ENCODE results near the gene SLX4IP.

SLX4IP gene

DNA sequence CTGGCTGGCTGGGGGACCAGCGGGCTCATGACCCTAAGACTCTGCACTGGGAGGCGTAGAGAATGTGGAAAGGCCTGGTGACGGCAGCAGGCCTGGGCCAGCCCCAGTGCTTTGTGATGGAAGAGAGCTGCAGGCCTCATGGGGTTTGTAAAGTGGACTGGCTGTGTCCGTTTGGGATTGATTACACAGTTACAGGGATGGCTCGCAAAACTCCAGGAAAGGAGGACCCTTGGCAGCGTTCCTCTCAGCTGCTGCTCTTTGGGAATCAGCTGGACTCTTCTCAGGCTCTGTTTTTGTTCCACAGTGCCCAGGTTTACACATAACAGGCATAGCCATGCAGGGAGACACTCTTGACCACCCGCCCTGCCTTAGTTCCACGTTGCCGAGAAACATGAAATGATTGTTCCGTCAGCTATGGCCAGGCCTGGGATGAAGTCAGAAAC lies 89.0 kb downstream of the SLX4IP start:
- DNase-seq: peak; percentile 94

DNA sequence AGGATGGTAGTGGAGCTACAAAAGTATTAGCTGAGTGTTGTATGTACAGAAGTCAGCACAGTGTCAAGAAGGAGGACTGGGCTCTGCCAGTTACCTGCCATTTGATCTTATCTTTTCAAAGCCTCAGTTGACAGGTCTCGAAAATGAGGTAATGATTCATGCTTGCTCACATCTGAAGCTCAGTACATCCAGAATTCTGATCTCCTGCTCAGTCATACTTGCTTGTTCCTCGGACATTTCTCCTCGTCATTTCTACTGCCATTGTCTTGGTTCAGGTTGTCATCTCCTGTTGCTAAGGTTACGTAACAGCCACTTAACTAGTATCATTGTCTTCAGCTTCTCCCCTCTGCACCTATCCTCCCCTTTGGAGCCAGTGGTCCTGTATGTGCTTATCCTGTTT lies 89.5 kb downstream of the SLX4IP start:
- peak; percentile 74 for DNase-seq

DNA sequence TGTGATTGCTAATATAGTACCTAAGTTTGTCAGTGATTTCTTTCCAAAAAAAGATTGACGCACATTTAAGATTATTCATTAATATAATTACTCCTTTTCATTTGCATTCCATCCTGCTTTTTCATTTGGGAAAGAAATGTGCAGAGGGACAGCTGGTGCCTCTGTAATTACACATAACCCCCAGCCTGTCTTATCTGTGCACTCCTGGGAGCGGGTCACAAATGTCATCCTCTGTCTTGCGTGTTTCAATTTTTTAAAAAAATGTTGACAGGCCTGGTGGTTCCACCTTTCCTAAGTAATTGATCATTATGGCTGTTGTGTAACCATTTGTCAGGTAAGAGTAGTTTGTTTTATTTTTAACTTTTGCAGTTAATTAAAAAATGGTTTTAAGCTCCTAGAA lies 92.7 kb downstream of the SLX4IP start:
- DNase-seq: peak; percentile 74

DNA sequence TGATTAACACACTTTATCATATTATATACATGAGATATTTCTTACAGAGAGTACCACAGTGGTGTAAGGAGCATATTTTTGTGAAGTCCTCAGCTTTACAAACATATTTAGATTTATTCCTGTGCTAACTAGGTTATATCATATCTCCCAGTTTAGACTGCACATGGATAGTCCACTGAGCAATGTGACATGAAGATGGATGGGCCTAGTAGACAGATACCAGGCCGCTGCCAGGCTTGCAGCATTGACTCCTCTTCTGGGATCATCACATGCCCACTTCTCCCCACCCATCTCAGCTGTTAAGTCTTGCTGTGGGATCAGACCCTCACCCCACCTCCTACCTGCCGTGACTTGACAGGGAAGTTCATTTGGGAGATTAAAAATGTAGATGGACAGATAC lies 95.8 kb downstream of the SLX4IP start:
- DNase-seq: no peak

DNA sequence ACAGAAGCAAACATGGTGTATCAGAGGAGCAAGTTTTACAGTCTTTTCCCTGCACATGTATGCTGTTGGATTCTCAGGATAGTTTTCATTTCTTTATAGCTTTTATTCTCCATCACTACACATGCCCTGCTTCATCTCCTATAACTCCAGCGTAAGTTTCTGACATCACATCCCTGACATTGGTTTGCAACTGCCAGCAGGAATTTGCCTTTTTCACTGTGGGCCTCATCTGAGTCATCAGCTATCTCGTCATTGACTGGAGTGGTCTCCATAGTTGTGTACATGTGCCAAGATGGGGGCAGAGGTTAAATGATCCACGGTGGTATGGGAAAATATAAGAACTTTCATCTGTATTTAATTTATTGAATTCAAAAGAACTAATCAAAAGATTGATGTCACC lies 96.7 kb downstream of the SLX4IP start:
- DNase-seq: no peak

DNA sequence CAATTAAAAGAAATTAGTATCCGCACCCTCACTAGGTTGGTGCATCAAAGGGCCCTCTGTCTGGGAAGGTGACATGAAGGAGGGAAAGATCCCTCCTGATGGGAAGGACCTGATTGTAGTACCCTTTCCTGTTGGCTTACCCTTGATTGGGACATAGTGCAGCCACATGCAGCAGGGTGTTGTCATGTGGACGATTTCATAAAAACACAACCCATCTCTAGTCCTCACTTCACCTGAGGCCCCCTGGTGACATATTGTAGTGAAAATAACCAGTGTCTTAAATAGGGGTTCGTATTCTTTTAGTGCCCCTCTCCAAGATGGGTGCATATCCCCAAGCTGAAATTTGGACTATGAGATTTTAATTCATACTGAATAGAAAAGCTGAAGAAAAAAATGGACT lies 97.3 kb downstream of the SLX4IP start:
- DNase-seq: no peak

DNA sequence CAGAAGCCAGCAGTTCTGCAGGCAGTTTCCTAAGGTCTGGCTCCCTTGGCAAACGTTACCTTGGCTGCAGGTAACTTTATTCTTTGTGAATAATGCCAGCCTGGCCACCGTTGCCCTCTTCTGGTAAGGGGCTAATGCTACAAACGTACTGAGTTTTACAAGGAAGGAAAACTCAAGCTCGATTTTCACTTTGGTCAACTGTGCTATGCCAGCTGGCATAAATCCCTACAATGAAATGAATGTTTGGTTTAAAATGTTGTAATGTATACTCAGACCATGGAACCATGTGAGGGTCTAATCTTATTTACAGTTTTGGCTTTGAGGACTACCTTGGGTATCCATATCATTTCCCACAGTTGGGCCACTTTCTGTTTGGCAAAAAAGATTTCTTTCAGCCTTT lies 101.4 kb downstream of the SLX4IP start:
- DNase-seq: peak; percentile 72

DNA sequence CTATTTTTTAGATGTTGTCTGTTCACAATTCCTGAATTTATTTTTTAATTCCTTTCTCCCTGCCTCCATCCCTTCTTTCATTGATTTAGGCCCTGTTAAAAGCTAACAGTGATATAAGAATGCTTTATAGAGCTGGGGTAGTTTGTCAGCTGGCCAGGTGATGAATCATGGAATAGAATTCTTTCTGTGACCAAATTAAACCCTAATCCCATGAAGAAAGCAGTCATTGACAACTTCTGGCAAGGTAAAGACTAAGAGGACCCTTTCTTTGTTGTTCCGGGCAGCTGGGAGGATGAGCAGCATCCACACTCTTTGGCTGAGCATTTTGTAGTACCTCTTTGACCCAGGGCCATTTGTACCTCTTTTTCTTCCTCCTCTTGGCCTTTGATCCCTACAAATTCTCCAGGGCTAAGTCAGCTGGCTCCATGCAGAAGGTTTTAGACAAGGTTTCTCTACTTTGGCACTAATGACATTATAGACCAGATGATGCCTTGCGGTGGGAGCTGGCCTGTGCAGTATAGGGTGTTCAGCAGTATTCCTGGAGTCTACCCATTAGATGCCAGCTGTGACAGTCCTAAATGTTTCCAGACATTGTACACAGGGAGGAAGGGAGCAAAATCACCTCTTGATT lies 102.9 kb downstream of the SLX4IP start:
- no peak for DNase-seq

DNA sequence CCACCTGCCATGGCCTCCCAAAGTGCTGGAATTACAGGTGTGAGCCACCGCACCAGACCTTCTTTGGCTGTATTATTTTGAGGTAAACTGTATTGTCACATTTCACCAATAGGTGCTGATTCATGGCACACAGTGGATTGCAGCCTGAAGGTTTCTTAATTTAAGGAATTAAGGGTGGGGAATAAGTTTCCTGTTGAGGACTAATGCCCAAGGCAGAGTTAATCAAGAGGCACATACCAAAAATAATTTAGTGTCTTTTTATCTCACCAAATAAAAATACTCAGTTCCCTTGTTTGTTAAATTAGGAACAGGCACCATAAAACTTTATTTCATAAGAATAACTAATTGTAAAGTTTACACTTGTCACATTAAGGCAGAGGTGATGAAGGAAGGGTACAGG lies 103.7 kb downstream of the SLX4IP start:
- DNase-seq: no peak

DNA sequence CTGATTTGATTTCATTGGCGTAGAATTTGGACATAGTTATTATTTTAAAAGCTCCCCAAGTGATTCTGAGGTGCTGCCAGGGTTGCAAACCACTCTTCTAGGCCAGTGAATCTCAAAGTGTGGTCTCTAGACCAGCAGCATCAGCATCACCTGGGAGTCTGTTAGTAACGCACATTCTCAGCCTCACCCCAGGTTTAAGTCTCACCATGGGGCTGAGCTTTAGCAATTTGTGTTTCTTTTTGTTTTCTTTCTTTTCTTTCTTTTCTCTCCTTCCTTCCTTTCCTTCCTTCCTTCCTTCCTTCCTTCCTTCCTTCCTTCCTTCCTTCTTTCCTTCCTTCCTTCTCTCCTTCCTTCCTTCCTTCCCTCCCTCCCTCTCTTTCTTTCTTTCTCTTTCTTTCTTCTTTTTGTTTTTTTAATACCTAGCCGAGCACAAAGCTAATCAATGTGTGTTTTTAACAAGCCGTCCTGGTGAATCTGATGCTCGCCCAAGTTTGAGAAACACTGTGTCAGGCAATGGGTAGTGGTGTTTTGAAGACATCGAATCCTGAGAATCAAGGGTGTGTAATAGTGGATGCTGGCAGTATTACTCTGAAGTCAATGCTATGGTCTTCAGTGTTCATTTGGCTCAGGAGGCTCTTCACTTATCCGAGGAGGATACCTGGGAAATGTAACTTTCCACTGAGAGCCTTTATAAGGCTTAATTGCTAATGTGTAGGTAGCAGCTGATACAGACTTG lies 104.9 kb downstream of the SLX4IP start:
- DNase-seq: no peak

DNA sequence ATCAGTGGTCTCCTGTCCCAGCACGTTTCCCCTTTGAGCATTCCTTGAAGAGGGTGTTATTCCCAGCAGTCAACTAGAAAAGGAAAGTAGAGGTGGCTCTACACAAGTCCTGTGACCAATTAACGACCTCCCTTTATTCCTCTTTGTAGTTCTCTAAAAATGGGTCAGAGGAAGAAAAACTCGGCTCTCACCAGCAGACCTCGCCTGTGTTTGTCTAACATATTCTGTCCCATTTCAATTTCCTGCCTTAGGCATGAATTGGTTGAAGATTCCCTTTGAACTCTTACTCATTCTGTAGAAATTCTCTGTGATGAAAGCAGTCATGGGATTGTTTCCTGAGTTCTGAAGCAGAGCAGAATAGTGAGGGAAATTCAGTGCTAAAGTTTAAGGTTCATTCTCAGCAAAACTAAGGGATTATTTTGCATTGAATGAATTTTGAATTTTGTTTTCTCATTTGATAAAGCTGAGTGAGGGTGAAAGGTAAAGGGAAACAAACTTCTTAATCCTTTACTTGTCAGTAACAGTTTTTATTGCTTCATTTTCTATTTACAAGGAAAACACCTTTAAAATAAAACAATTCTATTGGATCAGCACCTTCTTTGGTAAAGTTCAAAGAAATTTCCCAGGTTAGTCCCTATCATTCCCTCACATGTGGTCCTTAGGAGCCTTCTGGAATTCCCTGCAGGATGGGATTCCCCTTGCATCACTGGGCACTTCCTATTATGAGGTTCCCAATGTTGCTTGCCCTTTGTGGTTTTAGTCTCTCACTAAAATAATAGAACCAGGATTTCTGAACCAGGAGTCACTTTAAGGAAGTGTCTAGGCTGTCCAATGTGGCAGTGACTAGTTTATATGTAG lies 105.8 kb downstream of the SLX4IP start:
- no peak for DNase-seq

DNA sequence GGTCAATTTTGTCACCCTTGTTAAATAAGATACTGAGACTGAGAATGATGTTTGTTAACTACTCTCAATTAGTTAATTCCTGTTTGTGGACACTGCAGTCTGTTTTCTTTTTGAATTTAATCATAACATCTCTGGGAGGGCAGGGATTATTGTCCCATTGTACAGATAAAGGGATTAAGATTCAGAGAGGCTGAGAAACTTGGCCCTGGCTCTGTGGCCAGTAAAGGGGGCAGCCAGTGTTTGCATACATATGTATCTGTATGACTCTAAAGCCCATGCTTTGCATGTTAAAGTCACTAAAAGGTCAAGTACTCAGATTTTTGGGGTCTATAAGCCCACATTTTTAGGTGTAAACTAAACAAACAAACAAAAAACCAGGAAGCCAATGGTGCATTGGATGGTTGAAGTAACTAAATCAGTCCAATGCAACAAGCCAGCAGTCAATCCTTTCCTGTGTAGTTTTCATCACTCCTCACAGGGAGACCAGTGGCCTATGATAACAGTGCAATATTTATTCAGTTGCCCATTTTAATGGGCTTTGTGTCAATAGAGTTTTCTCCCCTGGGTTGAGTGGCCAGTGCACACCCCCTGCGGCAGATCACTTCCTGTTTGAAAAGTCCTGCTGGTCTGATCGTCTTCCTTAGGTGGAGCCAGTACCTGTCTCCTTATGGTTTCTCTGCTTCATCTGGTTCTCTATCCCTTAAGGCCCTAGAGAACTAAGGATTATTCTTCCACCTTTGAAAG lies 106.7 kb downstream of the SLX4IP start:
- peak; percentile 97 for DNase-seq

DNA sequence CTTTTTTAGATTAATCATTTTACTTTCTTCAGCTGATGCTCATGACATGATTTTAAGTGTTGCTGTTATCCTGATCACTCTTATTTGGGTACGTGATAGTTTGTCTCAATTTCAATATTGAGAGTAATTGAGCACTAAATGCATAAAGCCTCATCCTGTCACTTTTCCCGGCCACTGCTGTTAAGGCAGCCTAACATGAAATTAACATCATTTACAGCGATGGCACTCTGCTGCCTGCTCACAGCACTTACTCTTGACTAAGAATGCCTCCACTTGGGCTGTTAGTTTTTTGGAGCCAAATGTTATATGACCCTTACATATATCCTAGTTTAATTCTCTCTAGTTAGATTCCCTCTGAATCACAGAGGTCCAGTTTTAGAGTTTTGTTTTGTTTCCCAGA lies 107.3 kb downstream of the SLX4IP start:
- DNase-seq: peak; percentile 41

DNA sequence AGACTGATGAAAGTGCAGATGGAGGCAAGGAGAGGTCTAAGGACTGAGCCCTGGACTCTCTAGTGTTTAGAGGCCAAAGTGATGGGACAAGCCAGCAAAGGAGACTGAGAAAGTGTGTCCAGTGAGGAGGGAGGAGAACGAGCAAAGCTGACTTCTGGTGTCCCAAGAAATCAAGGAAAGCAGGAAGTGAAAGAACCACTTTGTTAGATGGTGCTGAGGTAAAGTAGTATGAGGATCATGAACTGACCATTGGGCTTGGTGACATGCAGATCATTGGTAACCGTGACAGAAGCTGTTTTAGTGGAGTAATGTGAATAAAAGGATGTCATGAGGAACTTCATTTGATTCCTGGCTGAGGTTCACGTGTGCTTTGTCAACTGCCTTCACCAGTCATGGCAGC lies 108.4 kb downstream of the SLX4IP start:
- DNase-seq: no peak

DNA sequence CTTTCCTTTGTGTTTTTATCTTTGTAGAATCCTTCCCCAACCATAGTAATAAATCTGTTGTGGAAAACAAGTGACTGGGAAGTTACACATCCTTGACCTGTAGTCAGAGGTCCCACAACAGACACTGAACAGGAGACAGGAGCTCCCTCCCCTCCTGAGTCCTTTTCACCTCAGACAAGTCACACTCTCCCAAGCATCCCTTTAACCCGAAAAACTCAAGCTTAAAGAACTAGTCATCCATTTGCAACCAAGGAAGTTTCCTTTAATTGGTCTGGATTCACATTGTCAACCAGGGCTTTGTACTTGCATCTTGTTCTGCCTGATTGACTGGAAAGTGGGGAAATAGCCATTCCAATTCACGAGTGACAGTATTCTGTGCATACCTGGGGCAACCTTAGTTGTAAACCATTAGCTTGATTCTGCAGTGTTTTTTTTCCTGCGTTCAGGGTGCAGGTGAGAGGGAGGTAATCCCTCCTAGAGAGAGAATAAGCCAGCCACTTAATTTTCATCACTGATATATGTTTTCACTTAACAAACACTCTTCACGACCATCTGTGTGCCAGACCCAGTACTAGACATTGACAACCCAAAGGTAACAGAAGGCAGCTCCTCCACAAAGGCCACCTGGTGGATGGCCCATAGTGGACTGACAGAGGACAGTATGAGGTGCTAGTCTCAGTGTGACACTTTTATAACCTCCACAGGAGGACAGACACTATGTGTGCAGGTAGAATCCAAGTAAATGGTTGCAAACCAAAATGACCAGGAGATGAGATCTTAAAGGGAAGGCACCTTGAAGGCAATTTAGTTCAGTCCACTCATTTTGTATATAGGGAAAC lies 112.4 kb downstream of the SLX4IP start:
- no peak for DNase-seq

DNA sequence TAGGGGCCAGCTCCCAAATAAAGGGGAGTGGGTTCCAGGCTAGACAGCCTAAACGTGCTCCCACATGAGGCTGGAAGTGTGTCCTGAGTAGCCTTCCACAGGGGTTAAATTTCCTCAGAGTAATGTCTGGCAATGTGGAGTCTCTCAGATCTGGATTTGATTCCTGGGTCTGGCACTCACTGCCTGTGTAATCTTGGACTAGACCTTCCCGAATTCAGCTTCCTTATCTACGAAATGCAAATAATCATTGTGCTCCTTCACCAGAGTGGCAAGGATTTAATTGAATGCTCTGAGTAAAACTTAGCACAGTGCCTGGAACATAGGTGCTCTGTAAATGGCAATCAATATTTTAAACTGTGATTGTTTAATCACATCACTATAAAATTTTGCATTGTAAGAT lies 114.4 kb downstream of the SLX4IP start:
- DNase-seq: no peak

DNA sequence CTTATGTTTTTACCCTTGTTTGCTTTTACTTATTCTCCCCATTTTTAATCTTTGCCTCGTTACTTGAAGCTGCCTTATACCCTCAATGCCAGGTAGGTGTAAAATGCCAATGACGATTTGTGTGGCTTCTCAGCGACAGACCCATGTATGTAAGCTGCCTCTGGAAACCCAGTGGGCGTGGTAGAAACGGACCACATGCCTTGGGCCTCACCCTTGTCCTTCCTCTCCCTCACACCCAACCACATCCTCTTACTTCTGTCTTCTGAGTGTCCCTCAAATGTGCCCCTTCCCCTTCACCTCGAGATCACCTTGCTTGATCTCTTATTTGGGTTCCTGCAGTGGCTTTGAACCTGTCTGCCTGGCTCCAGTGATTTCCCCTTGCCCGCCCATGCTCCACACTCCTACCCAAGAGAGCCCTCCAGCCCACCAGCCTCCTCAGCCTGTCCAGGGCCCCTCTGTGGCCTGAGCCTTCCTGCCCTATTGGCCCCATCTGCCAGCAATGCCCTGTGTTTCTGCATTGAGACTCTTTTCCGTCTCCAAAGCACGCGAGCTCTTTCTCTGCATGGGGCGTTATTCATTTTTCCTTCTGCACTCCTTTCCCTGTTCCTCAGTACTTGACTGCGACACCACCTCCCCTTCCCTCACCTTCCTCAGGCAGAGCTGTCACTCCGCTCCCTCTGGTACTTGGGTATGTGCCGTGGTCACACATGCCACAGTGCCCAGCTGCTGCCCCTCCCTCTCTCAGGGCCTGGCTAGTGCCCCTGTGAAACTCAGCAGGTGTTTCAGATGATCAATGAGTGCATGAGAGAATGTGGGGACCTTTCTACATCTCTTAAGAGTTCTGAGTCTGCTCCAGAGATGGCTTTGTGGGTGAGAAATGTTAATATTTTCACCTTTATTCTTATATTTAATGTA lies 115.4 kb downstream of the SLX4IP start:
- no peak for DNase-seq

DNA sequence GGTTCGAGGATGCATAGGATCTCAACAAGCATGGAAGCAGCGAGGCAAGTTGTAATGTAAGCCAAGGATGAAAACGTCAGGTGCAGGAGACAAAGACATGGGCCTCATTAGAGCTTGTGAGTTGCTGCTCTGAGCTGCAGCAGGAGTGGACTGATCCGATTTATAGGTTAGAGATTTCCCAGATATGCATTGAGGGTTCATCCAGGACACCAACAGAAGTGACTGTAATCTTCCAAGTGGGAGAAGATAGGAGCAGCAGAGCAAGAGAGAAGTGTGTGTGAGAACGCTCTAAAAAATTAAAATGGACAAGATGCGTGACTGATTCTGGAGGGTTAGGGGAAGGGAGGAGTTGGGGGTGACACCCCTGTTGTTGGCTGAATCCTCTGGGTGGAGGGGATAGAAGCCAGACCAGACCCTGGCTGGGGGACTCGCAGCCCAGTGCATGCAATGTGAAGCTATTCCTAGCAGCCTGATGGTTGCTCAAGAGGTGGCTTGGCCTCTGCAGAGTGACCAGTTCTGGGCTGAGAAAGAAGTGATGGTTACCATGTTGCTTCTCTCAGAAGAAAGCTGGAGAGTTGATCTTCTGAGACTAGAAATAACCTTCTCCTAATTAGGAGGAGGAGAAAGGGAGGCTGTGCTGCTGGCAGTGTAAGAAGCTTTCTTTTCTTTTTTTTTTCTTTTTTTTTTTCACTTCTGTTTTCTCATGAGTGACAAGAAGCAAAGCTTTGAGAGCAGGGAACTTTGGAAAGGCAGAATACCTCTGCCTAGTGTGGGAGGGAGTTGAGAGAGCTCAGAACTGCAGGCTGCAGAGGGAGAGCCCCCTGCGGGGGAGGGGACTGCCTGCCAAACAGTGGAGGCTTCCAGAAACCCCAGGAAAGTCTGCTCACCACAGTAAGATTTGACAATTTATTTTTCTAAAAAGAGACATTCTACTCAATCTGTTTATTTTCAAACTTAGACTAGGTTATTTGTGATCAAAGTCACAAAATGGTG lies 116.9 kb downstream of the SLX4IP start:
- no peak for DNase-seq

DNA sequence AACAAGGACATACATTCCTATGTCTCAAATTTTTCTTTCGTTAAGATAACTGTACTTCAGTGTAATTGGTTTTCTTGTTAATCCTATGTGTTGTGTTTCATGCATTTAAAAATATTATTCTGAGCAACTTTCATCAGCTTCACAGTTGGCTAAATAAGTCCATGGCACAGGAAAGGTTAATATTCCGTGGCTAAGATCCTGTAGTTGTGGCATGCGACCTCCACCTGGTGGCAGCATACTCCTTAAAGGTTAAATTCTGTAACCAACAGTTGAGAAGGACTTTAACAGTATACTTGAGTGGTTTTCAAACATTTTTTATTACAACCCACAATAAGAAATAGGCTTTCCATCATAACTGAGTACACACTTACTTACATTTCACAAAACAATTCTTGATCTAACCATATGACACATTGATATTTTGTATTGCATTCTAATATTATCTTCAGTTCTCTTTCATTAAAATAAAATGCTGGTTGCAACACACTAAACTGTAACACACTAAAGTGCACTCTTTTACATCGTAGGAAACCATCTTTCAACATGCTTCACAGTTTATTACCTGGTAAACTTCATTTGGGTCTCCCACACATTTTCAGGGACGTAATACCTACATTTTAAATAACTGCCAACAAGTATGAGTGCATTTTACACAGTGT lies 118.3 kb downstream of the SLX4IP start:
- DNase-seq: peak; percentile 76
